Measurements from ENCODE around the gene MSH5.
"Not testable (repeated sequence)": the region's sequence is repeated elsewhere in the genome, so short reads cannot be mapped to it uniquely, and the experiment has no call there.

Gene MSH5

DNA sequence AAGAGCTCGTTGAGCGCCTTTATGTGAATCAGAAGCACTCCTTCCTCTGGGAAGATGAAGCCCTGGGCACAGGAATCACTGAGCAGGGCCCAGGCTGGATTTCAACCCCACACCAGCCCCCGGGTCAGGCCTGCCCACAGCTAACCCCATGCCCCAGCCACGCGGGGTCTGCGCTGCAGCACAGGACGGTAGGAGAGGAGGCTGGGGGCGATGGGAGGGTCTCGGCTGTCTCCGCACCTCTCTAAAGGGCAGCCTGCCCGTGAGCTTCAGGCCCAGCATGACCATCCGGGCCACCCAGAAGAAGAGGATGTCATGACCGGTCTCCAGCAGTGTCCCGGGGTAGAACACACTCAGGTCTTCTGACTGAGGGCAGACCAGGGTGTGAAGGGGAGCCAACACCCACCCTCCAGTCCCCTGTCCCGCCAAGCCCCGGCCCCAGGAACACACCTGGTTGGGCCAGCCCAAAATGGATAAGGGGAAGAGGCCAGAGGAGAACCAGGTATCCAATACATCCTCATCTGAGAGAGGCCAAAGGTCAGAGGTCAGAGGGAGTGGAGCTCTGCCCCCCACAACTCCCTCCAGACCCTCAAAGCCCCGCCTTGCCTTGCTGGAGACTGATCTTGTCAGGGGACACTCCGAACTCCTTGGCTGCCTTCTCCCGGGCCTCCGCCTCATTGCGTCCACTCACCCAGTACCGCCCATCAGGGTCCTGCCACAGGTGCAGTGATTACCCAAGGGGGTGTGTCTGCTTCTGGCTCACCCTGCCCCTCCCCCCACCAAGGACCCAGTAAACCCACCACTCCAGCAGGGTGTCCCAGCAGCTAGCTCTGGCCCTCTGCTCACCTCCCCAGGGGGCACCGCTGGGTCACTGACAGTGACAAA is 41.7 kb downstream of the MSH5 start:
- no peak for FAIRE-seq

DNA sequence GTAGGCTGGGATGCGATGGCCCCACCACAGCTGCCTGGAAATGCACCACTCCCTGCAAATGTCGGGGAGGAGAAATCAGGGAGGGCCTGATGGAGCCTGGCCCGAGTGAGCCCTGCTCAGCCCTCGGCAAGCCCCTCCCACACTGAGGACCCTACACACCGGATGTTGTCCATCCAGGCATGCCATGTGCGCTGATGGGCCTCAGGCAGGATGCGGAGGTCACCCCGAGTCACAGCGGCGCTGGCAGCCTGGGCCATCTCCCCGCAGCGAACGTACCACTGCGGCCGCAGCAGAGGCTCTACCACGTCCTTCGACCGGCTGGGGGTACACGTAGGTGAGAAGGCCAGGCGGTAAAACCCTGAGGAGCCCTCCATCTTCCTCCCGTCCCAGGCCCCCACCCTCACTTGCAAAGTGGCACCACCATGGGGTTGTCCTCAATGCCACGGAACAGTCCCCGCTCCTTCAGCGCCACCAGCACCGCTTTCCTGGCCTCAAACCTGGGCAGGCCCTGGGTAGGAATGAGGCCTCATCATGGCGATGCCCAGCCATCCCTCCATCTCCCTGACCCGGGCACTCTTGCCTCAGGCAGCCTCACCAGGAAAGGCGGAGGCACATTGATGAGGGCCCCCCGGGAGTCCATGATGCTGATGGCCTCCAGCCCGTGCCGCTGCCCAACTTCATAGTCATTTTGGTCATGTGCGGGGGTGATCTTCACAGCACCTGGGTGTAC is 42.5 kb downstream of the MSH5 start:
- no peak for FAIRE-seq

DNA sequence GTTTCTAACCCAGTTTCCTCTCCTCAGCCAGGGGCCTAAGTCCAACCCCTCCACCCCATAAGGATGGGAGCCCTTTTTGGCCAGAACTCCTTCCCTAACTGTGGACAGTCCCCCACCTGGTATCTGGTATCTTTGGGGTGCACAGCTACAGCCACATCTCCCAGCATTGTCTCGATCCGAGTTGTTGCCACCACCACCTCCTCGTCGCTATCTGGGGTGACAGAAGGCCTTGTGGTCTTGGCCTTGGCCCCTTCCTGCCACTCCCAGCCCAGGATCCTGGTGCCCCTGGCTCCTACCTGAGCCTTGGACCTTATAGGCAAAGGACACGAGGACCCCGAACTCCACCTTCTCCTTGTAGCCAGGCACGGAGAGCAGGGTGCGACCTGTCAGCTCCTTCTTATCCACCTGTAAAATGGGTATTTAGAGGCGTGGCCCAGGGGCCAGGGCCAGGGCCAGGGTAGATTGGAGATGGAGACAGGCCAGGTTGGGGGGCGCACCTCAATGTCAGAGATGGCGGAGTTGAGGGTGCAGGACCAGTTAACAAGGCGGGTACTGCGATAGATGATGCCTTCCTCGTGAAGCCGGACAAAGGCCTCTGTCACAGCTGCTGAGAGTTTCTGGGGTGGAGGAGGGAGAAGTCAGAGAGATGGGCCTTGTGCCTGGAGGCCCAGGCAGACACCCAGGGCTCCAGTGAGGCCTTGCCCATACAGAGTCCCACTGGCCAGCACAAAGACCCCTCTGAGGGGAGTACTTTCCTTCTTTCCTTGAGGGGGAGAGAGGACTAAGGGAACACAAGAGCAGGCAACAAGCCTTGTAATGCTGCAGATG is 44.5 kb downstream of the MSH5 start:
- FAIRE-seq, result no peak

DNA sequence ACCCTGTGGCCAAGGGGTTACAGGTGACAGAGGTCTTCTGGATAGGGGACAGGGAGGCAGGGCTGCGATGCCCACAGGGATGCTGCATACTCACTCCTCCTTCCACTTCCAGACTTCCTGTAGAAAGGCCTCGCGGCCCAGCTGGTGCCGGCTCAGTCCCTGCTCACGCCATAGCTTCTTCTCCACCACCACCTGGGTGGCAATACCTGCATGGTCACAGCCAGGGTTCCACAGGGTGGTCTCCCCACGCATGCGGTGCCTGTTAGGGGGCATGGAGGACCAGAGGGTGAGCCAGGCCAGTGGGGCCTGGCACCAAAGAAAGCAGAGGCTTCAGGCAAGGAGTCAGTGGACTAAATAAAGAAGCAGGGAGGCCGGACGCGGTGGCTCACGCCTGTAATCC is 45.7 kb downstream of the MSH5 start:
- no peak for FAIRE-seq

DNA sequence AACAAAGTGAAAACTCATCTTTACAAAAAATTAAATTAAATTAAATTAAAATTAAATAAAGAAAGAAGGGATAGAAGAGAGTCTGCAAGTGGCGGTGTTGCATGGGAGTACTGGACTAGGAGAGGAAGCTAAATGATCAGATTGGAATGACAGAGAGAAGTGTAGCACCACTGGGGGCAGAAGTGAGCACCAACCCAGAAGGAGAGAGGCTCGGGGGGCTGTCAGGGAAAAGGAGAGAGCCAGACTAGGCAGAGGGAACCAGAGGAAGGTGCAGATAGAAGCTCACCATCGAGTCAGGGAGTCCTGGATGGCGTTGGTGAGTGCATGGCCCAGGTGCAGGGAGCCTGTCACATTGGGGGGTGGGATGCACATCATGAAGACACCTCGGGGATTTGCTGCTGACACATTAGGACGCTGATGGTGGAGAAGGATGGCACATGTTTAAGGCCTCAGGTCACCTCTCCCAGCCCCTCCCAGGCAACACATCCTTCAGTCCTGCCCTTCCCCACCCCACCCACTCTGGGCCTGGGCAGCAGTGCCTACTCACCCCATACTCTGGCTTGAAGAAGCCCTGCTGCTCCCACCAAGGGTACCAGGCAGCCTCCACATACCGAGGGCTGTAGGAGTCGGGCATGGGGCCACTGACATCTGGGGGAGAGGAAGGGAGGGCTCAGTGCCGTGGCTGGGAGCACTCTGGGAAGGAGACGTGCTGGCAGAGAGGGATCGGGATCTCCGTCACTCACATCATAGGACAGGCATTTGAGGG is 51.7 kb downstream of the MSH5 start:
- peak; percentile 63 for FAIRE-seq

DNA sequence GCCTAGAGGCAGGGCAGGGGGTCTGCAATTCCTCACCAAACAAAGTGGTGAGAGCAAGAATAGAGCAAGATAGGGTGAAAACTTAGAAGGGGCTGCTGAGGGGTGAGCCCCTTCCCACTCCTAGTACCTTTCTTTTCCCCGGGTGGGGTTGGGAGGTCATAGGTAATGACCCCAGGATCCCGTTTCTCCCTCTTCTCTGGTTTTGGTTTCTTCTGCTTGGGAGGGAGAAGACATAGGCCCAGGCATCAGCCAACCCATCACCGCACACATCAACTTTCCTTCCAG is 52.2 kb downstream of the MSH5 start:
- FAIRE-seq, result no peak

DNA sequence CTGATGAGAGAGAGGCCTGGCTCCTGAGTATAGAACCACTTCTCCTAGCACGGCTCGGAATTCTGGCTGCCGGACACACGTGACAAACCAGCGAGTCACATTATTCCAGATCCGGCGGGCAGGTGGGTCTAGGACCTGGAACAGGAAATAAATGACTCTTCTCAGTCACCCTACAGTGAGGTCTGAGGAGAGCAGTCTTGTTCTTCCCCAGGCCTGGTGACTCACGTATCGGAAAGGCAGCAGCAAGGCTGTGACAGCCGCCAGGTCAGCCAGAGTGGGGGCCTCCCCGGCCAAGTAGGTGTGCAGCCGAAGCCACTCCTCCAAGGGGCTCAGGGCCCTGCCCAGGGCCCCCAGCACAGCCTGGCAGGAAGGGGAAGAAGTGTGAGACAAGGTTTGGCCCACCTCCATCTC is 53.0 kb downstream of the MSH5 start:
- FAIRE-seq, result no peak

DNA sequence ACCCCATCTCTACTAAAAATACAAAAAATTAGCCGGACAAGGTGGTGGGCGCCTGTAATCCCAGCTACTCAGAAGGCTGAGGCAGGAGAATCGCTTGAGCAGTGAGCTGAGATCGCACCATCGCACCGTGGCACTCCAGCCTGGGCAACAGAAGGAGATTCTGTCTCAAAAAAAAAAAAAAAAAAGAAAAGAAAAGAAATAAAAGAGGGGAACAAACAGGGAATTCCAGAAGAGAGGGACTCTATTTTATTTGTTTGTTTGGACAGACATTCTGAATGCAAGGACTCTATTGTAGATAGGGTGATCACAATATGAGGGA is 54.1 kb downstream of the MSH5 start:
- FAIRE-seq, result not testable (repeated sequence)

DNA sequence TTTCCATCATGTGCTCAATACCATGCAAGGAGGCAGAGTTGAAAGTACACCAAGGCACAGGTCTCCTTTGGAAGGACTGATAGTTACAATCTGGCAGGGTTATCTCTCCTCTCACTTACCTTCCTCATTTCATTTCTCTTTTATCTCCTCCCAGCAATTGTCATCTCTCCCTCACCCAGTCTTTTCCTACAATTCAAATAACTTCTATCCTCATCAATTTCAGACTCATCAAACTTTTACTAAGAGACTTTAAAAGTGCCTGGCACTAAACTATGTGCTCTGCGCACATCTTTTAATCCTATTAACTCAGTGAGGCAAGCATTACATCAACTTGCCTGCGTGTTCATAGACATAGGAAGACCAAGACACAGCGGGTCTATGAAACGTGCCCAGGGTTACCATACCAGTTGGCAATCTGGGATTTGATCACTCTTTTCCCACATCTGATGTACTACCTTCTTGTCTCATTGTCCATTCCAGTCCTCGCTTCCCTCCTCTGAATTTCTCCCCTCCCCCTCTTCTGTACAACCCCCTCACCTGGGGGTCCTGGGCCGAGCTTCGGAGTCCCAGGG is 54.6 kb downstream of the MSH5 start:
- no peak for FAIRE-seq

DNA sequence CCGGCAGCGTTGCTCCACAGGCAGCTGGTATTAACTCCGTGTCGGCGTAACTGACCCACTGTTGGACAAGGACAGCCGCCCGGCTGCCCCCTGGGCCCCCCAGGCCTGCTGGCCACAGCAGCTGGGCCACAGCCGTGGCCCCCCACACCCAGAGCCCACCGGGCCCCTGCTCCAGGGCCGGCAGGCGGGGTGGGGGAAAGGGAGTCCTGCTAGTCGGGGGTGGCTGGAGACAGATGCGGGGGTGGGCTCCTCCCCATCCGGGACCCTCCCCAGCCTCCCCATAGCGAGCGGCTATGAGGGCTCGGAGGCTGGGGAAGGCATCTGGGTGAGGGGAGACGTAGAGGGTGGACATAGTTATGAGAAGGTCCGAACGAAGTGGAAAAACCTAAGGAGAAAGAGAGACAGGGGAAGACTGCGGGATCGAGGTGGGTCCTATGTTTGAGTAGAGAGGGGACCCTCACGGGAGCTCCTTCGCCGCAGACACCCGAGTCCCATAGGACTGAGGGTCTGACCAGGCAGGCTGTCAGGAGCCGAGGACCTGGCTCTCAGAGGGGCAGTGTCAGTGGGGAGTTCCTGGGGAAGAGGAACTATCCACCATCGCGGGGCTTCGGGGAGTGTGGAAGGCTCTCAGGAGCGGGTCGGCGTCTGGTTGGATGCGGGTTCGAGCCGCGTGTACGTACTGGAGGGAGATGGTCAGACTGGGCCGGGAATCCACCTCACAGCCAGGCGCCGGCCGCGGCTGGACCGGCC is 55.2 kb downstream of the MSH5 start:
- FAIRE-seq, result no peak

DNA sequence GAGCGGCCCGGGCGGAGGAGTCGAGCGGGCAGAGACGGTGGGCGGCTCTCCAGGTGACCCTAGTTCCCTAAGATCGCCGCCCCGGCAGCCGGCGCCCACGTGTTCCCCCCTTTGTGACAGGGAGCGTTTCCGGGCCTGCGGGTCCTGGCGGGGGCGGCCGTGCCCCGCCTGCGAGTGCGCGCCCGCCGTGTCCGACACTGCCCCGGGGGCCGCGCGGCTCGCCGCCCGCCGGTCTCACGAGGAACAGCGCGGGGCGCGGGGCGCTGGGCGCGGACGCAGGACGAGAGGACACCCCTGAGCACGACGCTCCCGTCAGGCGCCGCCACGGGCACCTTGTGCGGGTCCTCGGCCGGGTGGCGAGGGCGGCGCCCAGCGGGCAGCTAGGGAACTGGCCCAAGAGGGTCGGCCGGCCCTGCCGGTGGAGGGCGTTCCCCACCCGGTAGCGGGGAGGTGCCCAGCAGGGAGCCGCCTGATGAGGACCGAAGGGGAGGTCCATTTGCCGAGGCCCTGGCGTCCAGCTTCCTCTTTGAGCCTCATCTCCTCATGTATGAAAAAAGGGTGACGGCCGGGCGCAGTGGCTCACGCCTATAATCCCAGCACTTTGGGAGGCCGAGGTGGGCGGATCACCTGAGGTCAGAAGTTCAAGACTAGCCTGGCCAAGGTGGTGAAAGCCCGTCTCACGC is 56.0 kb downstream of the MSH5 start, which contains the start of gene VARS1:
Gene VARS1 (minus strand): TSS at position 137 of the 683 bp plus-strand sequence. CDS start 535 bp downstream, outside the sequence.
- FAIRE-seq, result no peak

DNA sequence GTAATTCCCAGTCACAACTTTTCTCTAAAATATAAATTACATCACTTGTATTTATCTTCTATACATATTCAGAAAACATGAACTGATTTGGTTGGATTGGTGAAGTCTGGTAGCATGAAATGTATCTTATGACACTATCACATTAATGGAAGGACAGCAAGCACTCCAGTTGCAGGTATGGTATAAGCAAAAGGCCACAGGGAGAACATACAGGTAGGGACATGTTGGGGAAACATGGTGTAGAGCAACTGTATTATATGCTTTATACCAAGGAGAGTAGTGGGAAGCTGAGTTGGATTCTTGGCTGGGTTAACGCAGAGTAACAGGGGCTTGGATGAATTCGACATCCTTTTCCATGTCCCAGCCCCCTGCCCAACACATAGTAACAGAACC is 57.2 kb downstream of the MSH5 start:
- FAIRE-seq, result no peak

DNA sequence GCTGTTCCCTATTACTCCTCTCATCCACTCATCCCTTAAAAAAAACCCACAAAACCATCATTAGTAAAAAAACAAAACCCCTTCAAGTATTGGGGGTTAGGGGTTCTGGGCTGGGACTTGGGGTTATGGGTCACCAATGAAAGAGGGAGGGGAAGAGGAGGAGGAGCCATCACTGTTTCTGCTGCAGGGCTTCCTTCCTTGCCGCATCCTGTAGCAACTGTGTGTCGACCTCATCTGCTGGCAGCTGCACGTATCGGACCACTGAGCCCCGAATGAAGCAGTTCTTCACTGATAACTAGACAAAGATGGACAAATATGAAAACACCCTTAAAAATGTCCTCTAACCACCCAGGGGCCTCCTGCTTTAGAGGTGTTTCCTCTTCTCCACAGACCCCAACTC is 57.8 kb downstream of the MSH5 start:
- FAIRE-seq, result no peak

DNA sequence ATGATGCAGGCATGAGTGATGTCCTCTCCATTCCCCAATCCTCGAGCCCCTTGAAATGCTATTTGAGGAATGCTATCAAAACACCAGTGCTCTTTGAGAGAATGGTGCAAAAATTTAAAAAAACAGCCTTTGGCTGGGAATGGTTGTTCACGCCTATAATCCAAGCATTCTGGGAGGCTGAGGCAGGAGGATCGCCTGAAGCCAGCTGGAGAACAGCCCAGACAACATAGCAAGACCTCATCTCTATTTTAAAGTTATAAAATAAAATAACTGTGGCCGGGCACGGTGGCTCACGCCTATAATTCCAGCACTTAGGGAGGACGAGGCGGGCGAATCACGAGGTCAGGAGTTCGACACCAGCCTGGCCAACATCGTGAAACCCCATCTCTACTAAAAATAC is 60.0 kb downstream of the MSH5 start:
- no peak for FAIRE-seq

DNA sequence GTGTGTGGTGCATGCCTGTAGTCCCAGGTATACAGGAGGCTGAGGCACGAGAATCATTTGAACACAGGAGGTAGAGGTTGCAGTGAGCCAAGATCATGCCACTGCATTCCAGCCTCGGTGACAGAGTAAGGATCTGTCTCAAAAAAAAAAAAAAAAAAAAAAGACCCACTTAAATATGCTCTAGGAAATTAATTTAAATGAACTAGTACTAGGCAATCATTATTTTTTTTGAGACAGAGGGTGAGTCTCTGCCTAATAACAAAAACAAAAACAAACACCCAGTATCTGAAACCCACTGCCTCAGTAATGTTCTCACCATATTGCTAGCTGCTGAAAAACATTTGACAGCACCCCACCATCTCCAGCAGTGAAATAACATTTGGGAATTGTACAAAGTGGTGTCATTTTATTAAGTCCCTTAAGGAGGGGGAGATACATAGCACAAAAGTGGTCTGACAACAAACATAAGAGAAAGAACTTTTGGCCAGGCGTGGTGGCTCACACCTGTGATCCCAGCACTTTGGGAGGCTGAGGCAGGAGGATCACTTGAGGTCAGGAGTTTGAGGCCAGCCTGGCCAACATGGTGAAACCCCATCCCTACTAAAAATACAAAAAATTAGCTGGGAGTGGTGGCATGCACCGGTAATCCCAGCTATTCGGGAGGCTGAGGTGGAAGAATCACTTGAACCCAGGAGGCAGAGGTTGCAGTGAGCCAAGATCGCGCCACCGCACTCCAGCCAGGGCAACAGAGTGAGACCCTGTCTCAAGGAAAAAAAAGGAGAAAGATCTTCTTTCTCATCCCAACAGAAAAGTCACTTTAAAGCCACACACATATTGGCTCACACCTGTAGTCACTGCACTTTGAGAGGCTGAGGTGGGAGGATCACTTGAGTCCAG is 61.5 kb downstream of the MSH5 start:
- FAIRE-seq, result not testable (repeated sequence)

DNA sequence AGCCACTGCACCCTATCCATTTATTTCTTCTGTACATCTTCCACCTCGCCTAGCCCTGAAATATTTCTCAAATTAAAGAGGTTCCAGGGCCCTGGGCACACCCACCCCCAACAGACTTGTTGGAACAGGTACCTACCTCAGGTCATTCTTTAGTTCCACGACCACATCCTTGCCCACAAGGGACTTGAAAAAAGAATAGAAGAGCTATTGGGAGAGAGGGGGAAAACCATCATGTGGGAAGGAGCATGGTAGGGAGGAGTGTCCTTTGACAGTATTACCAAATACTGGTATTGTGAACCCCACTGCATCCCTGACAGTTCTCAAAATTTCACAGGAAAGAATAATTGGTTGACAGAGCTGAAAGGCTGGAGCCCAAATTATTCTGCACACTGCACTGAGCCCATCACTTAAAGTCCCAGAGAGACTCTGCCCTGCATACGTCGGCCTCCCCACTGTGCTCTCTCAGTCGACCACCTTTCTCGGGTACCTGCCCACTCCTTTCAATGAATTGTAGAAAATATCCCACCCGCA is 66.2 kb downstream of the MSH5 start:
- FAIRE-seq, result no peak

DNA sequence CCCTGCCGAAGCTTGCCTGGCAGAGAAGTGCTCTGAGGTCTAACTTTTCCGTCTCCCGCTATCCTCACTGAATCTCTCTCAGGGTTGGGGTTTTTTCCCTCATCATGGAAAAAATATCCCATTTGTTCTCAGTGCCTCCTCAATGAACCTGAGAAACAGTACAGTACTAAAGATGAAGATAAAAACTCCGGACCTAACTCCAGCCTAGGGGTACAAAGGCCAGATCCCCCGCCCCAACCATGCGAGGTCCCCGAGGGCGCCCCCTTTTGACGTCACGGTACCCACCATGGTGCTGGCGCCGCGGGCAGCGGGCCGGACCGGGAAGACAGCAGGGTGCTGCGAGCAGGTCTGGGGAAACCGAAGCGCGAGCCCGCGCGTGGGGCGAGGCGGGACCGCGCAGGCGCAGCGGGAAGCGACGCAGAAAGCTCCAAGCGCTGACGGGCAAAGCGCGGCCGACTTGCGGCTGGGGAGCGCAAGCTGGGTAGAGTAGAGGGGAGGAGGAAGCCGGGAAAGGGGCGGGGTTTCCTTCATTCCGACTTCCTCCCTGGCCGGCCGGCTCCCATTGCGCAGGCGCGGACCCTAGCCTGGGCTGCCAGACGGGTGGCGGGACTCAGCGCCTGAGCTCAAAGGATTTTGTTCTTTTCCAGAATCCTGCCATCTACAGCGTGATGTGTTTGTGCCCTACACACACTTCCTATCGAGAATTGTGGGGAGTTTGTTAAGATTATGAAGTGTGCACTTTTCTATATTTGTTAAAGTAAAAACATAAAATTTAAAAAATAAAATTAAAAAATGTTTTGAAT is 66.9 kb downstream of the MSH5 start, which contains the start of gene LSM2:
Gene LSM2 (minus strand): TSS at position 497 of the 803 bp plus-strand sequence. CDS start 209 bp downstream, at position 288.
- peak; percentile 96 for FAIRE-seq

DNA sequence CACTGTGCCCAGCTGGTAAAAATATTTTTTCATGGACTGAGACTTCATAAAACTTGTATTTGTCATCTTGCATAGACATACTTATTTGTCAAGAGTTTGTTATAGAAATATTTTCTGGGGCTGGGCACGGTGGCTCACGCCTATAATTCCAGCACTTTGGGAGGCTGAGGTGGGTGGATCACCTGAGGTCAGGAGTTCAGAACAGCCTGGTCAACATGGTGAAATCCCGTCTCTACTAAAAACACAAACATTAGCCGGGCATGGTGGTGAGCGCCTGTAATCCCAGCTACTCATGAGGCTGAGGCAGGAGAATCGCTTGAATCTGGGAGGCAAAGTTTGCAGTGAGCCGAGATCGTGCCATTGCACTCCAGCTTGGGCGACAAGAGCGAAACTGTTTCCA is 68.8 kb downstream of the MSH5 start:
- not testable (repeated sequence) for FAIRE-seq

DNA sequence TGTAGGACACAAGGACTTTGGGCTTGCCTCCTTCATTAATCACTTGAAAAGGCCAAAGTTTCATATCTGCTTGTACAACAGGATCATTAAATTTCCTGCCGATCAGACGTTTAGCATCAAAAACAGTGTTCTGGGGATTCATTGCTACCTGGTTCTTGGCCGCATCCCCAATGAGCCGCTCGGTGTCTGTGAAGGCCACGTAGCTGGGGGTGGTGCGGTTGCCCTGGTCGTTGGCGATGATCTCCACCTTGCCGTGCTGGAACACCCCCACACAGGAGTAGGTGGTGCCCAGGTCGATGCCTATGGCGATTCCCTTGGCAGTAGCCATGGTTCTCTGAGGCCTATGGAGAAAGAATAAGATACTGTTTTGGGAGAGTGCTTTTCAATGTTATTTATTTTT is 71.8 kb downstream of the MSH5 start:
- no peak for FAIRE-seq
